ENCODE data around the gene MSRB3.

- no peak for TF ChIP-seq CTCF (conservative IDR thresholded peaks at IDR 0.05; ENCODE audit: low read depth in 2 of 2)
- TF ChIP-seq NANOG (IDR thresholded peaks at IDR 0.05; ENCODE audit: borderline replicate concordance): no peak
- TF ChIP-seq, protein P1, sequence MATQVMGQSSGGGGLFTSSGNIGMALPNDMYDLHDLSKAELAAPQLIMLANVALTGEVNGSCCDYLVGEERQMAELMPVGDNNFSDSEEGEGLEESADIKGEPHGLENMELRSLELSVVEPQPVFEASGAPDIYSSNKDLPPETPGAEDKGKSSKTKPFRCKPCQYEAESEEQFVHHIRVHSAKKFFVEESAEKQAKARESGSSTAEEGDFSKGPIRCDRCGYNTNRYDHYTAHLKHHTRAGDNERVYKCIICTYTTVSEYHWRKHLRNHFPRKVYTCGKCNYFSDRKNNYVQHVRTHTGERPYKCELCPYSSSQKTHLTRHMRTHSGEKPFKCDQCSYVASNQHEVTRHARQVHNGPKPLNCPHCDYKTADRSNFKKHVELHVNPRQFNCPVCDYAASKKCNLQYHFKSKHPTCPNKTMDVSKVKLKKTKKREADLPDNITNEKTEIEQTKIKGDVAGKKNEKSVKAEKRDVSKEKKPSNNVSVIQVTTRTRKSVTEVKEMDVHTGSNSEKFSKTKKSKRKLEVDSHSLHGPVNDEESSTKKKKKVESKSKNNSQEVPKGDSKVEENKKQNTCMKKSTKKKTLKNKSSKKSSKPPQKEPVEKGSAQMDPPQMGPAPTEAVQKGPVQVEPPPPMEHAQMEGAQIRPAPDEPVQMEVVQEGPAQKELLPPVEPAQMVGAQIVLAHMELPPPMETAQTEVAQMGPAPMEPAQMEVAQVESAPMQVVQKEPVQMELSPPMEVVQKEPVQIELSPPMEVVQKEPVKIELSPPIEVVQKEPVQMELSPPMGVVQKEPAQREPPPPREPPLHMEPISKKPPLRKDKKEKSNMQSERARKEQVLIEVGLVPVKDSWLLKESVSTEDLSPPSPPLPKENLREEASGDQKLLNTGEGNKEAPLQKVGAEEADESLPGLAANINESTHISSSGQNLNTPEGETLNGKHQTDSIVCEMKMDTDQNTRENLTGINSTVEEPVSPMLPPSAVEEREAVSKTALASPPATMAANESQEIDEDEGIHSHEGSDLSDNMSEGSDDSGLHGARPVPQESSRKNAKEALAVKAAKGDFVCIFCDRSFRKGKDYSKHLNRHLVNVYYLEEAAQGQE (IDR thresholded peaks at IDR 0.05; ENCODE audit: unreplicated experiment): no peak
- TF ChIP-seq POLR2AphosphoS5 (IDR thresholded peaks at IDR 0.05; ENCODE audit: low read depth): no peak
- TF ChIP-seq EZH2 (IDR thresholded peaks at IDR 0.05; ENCODE audit: low read depth, unreplicated experiment): no peak
- TF ChIP-seq EZH2phosphoT487 (IDR thresholded peaks at IDR 0.05; ENCODE audit: unreplicated experiment): no peak
- TF ChIP-seq CREB1 (CRISPR knock-in tag; IDR thresholded peaks at IDR 0.05; ENCODE audit: low read depth): no peak
- no peak for TF ChIP-seq JUNB (IDR thresholded peaks at IDR 0.05; ENCODE audit: unreplicated experiment)
- TF ChIP-seq, protein P2, sequence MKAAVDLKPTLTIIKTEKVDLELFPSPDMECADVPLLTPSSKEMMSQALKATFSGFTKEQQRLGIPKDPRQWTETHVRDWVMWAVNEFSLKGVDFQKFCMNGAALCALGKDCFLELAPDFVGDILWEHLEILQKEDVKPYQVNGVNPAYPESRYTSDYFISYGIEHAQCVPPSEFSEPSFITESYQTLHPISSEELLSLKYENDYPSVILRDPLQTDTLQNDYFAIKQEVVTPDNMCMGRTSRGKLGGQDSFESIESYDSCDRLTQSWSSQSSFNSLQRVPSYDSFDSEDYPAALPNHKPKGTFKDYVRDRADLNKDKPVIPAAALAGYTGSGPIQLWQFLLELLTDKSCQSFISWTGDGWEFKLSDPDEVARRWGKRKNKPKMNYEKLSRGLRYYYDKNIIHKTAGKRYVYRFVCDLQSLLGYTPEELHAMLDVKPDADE (IDR thresholded peaks at IDR 0.05): no peak
- TF ChIP-seq ZNF331 (CRISPR knock-in tag; IDR thresholded peaks at IDR 0.05; ENCODE audit: low read depth): no peak
- no peak for TF ChIP-seq ZNF114 (CRISPR knock-in tag; IDR thresholded peaks at IDR 0.05)
Measured at GRCh38 chr12:65355461-65355860, 77.0 kb downstream of the MSRB3 start.
